AG09319 (cell line): ENCODE data around the gene ARF1.

Source experiments
- DNase-seq: peaks from one replicate; pipeline ENCODE4 v3.0.0-alpha.2; 2010; ENCODE audit warnings: low read depth; ENCODE audit errors: extremely low read depth
- CTCF ChIP-seq: IDR thresholded peaks from 2 replicates; pipeline ENCODE4 v1.5.1; 2011; ENCODE audit warnings: low read depth, mild to moderate bottlenecking, inconsistent platforms, low read length, moderate library complexity

ARF1 gene

GRCh38 chr1:228082214-228082917 is at the start of gene ARF1:
Gene ARF1, plus strand, starts transcription at chr1:228082708. Its CDS starts 14,407 bp downstream, at chr1:228097115.
- peak; percentile 89 for DNase-seq
- TF ChIP-seq CTCF = no peak

GRCh38 chr1:228033376-228033775 is 49.1 kb upstream of the ARF1 start:
- DNase-seq = no peak
- TF ChIP-seq CTCF = no peak

- no peak for DNase-seq
- no peak for TF ChIP-seq CTCF
Measured at GRCh38 chr1:228034954-228035837, 47.3 kb upstream of the ARF1 start.

- no peak for DNase-seq
- TF ChIP-seq CTCF = no peak
Measured at GRCh38 chr1:228035844-228036243, 46.7 kb upstream of the ARF1 start.

- TF ChIP-seq CTCF = no peak
- DNase-seq = no peak
Measured at GRCh38 chr1:228036701-228037231, 45.7 kb upstream of the ARF1 start.

GRCh38 chr1:228037401-228038386 is 44.8 kb upstream of the ARF1 start:
- DNase-seq = no peak
- TF ChIP-seq CTCF = no peak
